T-helper 2 cell treated with Interferon-gamma antibody and Interleukin-4, amounts not matched to agents 100 ng/mL and 5 ng/mL, for 36 hours (primary cell): ENCODE results near the gene CCL16. TPM values are rescaled to one million over a fixed set of nuclear protein-coding genes. Genes with fewer than 3 reads are reported as not detected.
"Not testable (repeated sequence)": the region's sequence is repeated elsewhere in the genome, so short reads cannot be mapped to it uniquely, and the experiment has no call there.

ENCODE experiments used
- intact Hi-C: fragments of 100-400 bp; cut with micrococcal nuclease; formaldehyde crosslinking; loops from one replicate; pipeline ENCODE4 v1.15.1; 2023
- total RNA-seq: library from RNA; stranded (reverse); gene quantifications from 2 replicates; pipeline ENCODE4 v1.2.3, GENCODE V29; 2022

Gene CCL16
- total RNA-seq = not detected in 2 replicates

GRCh38 chr17:35981246-35981645, at the start of gene CCL16:
Gene CCL16 (minus strand): TSS chr17:35981497. CDS start chr17:35981420, 77 bp downstream.
- intact Hi-C loops = no loop called here

- intact Hi-C loops = no loop called here
Observed at GRCh38 chr17:36030956-36031355, 49.7 kb upstream of the CCL16 start.

GRCh38 chr17:36027761-36028160, 46.5 kb upstream of the CCL16 start:
- intact Hi-C loops = no loop called here

- intact Hi-C loops = no loop called here
Observed at GRCh38 chr17:36024106-36024869, 43.0 kb upstream of the CCL16 start.

- intact Hi-C loops = no loop called here
Observed at GRCh38 chr17:36019423-36019822, 38.1 kb upstream of the CCL16 start.

GRCh38 chr17:36017799-36018198, 36.5 kb upstream of the CCL16 start, which contains the start of gene CCL23:
Gene CCL23 (minus strand): TSS chr17:36017972. CDS start chr17:36017897, 75 bp downstream.
- intact Hi-C loops = no loop called here

GRCh38 chr17:36016555-36016954, 35.3 kb upstream of the CCL16 start:
- intact Hi-C loops = no loop called here

GRCh38 chr17:36015895-36016294, 34.6 kb upstream of the CCL16 start:
- intact Hi-C loops = not testable (repeated sequence)

GRCh38 chr17:36014946-36015345, 33.6 kb upstream of the CCL16 start:
- intact Hi-C loops = no loop called here

- intact Hi-C loops = no loop called here
Observed at GRCh38 chr17:36011201-36011600, 29.9 kb upstream of the CCL16 start.

- intact Hi-C loops = no loop called here
Observed at GRCh38 chr17:36008998-36009665, 27.8 kb upstream of the CCL16 start.

GRCh38 chr17:36004594-36005108, 23.4 kb upstream of the CCL16 start:
- intact Hi-C loops = no loop called here

- intact Hi-C loops = no loop called here
Observed at GRCh38 chr17:36002631-36003030, 21.3 kb upstream of the CCL16 start.

GRCh38 chr17:36001862-36002603, 20.7 kb upstream of the CCL16 start:
- intact Hi-C loops = no loop called here

GRCh38 chr17:36001110-36001771, 19.9 kb upstream of the CCL16 start, which contains the start of gene CCL15:
Gene CCL15 (minus strand): TSS chr17:36001553. CDS start chr17:36001492, 61 bp downstream.
- intact Hi-C loops = no loop called here

- intact Hi-C loops = no loop called here
Observed at GRCh38 chr17:36000732-36001109, 19.4 kb upstream of the CCL16 start.

GRCh38 chr17:35998756-35999155, 17.5 kb upstream of the CCL16 start:
- intact Hi-C loops = no loop called here

- intact Hi-C loops = no loop called here
Observed at GRCh38 chr17:35998018-35998545, 16.8 kb upstream of the CCL16 start.

GRCh38 chr17:35995346-35995745, 14.0 kb upstream of the CCL16 start:
- intact Hi-C loops = not testable (repeated sequence)

GRCh38 chr17:35991075-35991474, 9.8 kb upstream of the CCL16 start:
- intact Hi-C loops = no loop called here

GRCh38 chr17:35988164-35988563, 6.9 kb upstream of the CCL16 start:
- intact Hi-C loops = no loop called here
